H1 (cell line): Measurements from ENCODE around the gene PTGIS.

Experiments used
- ZNF274 ChIP-seq: IDR thresholded peaks from 2 replicates; pipeline ENCODE4 v1.7.0; 2012; ENCODE audit warnings: low read length, borderline replicate concordance; ENCODE audit errors: extremely low read depth
- TF ChIP-seq, protein P1 (sequence below): IDR thresholded peaks from 2 replicates; pipeline ENCODE4 v1.6.1; 2011; ENCODE audit warnings: low read depth, mild to moderate bottlenecking, low read length; ENCODE audit not compliant: insufficient read depth

DNA sequence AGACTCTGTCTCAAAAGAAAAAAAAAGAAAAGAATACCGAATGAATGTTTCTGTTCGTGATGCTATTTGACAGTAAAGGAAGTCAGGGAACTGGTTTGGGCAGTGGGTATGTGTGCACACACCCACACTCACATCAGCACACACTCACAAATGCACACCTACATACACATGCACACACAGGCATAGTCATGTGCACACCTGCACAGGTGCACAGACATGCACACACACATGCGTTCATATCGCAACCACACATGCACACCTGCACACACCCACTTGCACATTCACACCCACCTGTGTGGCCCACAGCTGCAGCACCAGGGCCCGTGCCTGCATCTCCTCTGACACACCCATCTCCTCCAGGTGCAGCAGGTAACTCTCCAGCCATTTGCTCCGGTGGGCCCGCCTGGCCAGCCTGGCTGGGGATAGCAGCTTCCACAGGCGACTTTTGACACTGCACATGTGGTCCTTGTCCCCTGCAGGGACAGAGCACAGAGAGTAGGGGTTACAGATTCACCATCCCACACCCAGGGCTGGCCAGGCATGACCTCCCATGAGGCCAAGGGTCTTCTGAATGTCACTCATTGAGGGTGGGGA, 44.1 kb downstream of the PTGIS start:
- no peak for TF ChIP-seq ZNF274
- TF ChIP-seq, protein P1, sequence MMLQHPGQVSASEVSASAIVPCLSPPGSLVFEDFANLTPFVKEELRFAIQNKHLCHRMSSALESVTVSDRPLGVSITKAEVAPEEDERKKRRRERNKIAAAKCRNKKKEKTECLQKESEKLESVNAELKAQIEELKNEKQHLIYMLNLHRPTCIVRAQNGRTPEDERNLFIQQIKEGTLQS, result no peak
